Neural cell (in vitro differentiated cells): ENCODE results near the gene ASIC1. TPM values are rescaled to one million over a fixed set of nuclear protein-coding genes. Genes with fewer than 3 reads are reported as not detected.

Source experiments
- polyA plus RNA-seq: library from polyadenylated mRNA; depleted of rRNA; stranded (reverse); fragments of >200 nt; gene quantifications from 2 replicates; pipeline ENCODE4 v1.2.3, GENCODE V29; 2014

The ASIC1 gene
- polyA plus RNA-seq, 1 donor from 2014 or later, result 8.0 TPM

Other genes with a start within 250 kb of the ASIC1 start
- gene NCKAP5L, start 229.2 kb upstream of the ASIC1 start, polyA plus RNA-seq, result 6.2 and 6.5 TPM in 2 replicates
- 10.0 and 11.0 TPM in 2 replicates for gene BCDIN3D, start 214.5 kb upstream of the ASIC1 start, polyA plus RNA-seq
- gene FAIM2, start 153.7 kb upstream of the ASIC1 start, polyA plus RNA-seq, result 4.0 and 5.3 TPM in 2 replicates
- gene AQP2, start 106.9 kb upstream of the ASIC1 start, polyA plus RNA-seq, result not detected in 2 replicates
- not detected in 2 replicates for gene AQP5, start 95.7 kb upstream of the ASIC1 start, polyA plus RNA-seq
- not detected in 2 replicates for gene AQP6, start 84.6 kb upstream of the ASIC1 start, polyA plus RNA-seq
- gene RACGAP1, start 32.1 kb upstream of the ASIC1 start, polyA plus RNA-seq, result 16.2 and 18.3 TPM in 2 replicates
- gene SMARCD1, start 27.7 kb downstream of the ASIC1 start, polyA plus RNA-seq, result 90.9 and 117 TPM in 2 replicates
- gene GPD1, start 46.4 kb downstream of the ASIC1 start, polyA plus RNA-seq, result 1.5 and 4.0 TPM in 2 replicates
- gene COX14, start 54.6 kb downstream of the ASIC1 start, polyA plus RNA-seq, result 73.4 and 79.3 TPM in 2 replicates
- gene CERS5, start 109.8 kb downstream of the ASIC1 start, polyA plus RNA-seq, result 463 and 470 TPM in 2 replicates
- 4.4 and 7.6 TPM in 2 replicates for gene LIMA1, start 225.9 kb downstream of the ASIC1 start, polyA plus RNA-seq